GM12873 (cell line): ENCODE data around the gene TMEM116.

Experiments used
- TF ChIP-seq, protein P1 (sequence below): IDR thresholded peaks from 2 replicates; pipeline ENCODE4 v1.5.1; 2012; ENCODE audit warnings: low read depth, mild to moderate bottlenecking, moderate library complexity, low read length, control low read depth; ENCODE audit not compliant: insufficient read depth; ENCODE audit errors: missing control alignments

The TMEM116 gene

DNA sequence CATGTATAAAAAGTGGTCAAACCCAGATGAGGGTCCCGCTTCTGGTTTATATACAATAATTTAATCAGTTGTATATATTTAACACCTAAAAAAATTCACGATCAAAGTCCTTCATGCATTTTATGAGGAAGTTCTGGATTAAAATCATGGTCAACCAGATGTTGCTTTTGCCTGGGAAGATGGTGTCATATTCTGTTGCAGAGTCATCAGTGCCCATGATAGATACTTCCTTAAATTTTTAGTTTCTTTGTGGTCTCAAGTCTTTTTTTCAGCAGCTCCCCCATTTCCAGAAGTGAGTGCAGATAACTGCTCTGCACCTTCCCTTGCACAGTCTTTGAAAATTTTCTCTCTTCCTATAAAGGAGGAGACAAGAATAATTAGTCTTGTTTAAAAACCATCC lies 16.3 kb upstream of the TMEM116 start:
- TF ChIP-seq, protein P1, sequence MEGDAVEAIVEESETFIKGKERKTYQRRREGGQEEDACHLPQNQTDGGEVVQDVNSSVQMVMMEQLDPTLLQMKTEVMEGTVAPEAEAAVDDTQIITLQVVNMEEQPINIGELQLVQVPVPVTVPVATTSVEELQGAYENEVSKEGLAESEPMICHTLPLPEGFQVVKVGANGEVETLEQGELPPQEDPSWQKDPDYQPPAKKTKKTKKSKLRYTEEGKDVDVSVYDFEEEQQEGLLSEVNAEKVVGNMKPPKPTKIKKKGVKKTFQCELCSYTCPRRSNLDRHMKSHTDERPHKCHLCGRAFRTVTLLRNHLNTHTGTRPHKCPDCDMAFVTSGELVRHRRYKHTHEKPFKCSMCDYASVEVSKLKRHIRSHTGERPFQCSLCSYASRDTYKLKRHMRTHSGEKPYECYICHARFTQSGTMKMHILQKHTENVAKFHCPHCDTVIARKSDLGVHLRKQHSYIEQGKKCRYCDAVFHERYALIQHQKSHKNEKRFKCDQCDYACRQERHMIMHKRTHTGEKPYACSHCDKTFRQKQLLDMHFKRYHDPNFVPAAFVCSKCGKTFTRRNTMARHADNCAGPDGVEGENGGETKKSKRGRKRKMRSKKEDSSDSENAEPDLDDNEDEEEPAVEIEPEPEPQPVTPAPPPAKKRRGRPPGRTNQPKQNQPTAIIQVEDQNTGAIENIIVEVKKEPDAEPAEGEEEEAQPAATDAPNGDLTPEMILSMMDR, result no peak

DNA sequence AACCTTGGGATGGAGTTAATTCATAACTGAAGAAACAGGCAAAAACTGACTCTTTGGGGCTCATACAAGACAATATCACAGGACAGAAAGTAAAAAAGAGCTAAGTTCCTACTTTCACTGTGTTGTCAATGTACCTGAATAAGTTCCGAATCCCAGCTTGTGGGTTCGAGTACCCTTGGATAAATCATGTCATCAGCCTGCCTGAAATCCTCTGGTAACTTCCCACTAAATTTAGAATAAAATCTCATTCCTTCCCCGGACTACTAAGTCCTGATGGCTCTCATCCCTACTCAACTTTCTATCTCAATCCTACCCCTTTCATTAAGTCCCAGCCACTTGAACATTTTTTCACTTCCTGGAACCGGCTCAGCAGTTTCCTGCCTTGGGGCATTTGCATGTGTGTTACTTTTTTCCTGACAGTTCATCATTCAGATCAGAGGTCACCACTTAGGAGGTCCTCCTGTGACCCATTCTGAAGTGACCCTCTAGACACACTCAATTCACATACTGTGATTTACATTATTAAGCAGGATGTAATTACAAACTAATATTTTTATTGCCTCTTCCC lies 12.9 kb upstream of the TMEM116 start:
- TF ChIP-seq, protein P1, result no peak

DNA sequence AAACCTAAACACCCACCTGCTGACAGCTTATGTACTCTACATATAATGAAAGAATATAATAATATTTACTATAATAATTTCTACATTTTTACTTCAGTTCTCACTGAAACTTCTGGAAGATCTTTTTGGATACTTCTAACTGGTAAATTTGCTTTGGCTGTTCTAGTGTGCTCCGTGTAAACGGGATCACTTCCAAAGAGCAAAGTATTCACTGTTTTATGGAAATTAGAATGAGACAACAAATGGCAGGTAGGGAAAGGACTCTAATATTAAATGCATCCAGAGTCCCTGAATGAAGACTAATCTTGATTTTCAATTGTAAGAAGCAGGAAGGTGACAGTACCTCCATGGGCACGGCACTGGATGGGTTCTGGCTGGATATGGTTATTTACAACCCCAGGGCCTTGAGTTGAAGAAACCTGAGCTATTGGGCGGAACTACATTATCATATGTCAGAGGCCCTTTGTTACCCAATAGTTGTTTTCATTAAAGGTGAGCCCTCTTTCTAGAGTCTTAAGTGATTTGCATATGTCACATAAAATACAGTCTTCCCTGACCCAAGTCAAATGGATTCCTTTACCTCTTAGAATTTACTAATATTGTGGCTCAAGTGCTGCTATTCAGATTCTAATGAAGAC lies 10.9 kb upstream of the TMEM116 start:
- TF ChIP-seq, protein P1, result no peak

DNA sequence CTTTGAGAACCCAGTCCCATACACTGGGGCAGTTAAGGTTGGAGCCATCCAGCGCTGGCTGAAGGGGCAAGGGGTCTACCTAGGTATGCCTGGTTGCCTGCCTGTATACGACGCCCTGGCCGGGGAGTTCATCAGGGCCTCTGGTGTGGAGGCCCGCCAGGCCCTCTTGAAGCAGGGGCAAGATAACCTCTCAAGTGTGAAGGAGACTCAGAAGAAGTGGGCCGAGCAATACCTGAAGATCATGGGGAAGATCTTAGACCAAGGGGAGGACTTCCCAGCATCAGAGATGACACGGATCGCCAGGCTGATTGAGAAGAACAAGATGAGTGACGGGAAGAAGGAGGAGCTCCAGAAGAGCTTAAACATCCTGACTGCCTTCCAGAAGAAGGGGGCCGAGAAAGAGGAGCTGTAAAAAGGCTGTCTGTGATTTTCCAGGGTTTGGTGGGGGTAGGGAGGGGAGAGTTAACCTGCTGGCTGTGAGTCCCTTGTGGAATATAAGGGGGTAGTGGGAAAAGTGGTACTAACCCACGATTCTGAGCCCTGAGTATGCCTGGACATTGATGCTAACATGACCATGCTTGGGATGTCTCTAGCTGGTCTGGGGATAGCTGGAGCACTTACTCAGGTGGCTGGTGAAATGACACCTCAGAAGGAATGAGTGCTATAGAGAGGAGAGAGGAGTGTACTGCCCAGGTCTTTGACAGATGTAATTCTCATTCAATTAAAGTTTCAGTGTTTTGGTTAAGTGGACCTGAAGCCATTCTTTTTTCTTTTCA lies 9.5 kb upstream of the TMEM116 start:
- TF ChIP-seq, protein P1, result no peak

DNA sequence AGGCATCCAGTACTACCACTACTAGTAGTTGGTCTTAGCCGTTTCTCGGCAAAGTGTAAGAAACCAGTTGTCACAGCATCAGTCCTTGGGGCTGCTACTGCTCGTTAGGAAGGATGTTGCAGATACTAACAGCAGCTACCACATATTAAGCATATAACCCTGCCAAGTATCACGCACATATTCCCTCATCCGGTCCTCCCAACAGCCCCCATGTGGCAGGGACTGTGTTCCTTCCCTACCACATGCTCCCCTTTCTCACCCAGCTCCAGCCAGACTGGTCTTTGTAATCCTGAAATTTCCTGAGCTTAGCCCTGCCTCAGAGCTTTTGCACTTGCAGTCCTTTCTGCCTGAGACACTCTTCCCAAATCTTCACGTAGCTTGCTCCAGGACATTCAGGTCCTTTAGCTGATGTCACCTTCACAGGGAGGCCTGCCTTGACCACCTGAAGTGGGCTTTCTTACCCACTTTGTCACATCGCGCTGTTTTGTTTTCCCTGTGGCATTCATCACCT lies 8.0 kb upstream of the TMEM116 start:
- TF ChIP-seq, protein P1, result no peak

DNA sequence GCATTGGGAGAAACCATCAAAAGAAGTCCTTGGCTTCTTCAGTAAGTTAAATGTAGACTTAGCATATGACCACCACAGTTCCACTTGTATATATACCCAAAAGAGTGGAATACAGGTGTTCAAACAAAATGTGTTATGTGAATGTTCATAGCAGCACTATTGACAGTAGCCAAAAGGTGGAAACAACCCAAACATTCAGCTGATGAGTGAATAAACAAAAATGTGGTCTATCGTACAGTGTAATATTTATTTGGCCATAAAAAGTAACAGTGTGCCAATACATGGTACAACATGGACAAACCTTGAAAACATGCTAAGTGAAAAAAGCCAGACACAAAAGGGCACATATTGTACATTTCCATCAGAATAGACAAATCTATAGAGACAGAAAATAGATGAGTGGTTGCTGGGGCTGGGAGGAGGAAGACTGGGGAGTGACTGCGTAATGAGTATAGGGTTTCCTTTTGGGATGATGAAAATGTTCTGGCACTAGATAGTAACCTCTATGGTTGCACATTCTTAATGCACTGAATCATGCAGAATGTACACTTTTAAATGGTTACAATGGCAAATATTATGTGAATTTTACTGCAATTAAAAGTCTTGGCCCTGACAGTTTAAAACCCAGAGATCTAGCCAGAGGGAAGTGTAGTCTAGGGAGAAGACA lies 5.7 kb upstream of the TMEM116 start:
- TF ChIP-seq, protein P1, result no peak

DNA sequence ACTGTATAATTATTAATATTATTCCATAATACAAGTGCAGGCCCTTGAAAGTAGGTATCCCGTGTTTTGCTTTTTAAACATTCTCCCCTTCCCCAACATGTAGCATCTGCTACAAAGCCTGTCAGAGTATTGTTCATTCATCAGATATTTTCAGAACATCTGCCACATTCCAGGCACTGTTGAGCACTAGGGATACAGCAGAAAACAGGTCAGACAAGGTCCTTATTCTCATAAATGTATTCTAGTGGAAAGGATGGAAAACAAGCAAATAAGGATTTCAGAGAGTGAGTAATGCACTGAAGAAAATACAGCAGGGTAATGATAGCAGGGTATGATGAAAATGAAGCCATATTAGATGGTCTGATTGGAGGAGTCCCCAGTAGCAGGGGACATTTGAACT lies 4.1 kb upstream of the TMEM116 start:
- TF ChIP-seq, protein P1, result no peak
